Liver (tissue), 9 donors: ENCODE data around the gene KLF11. TPM values are rescaled to one million over a fixed set of nuclear protein-coding genes. Genes with fewer than 3 reads are reported as not detected.

Experiments
- DNase-seq: peaks from one replicate; pipeline ENCODE4 v3.0.0-alpha.2; 2017; ENCODE audit warnings: low spot score
- H3K27ac ChIP-seq, 2 donors: one replicate each; pipeline ENCODE4 v1.7.0; 2013; ENCODE audit warnings: inconsistent platforms in 2 of 2, low read length in 2 of 2, control low read depth in 1 of 2, low read depth in 1 of 2, mild to moderate bottlenecking in 1 of 2
- H3K27me3 ChIP-seq, 4 donors: one replicate each; pipeline versions ENCODE4 v1.6.1 to v1.7.0; 2013; ENCODE audit warnings: low read length in 3 of 4, inconsistent platforms in 1 of 4, mild to moderate bottlenecking in 1 of 4, moderate library complexity in 1 of 4; ENCODE audit not compliant: control insufficient read depth in 4 of 4, insufficient read depth in 4 of 4
- H3K36me3 ChIP-seq, 4 donors: one replicate each; pipeline versions ENCODE4 v1.6.1 to v1.7.0; 2013; ENCODE audit warnings: low read length in 3 of 4, mild to moderate bottlenecking in 3 of 4, low read depth in 1 of 4, moderate library complexity in 1 of 4; ENCODE audit not compliant: control insufficient read depth in 4 of 4, insufficient read depth in 3 of 4
- H3K4me1 ChIP-seq, 4 donors: one replicate each; pipeline versions ENCODE4 v1.6.1 to v1.7.0; 2013; ENCODE audit warnings: low read length in 3 of 4, mild to moderate bottlenecking in 3 of 4, moderate library complexity in 1 of 4; ENCODE audit not compliant: control insufficient read depth in 4 of 4, insufficient read depth in 4 of 4
- H3K4me3 ChIP-seq, 3 donors: one replicate each; pipeline versions ENCODE4 v1.6.1 to v1.7.0; 2013; ENCODE audit warnings: low read length in 3 of 3, control low read depth in 1 of 3, low read depth in 1 of 3, mild to moderate bottlenecking in 1 of 3
- H3K9ac ChIP-seq, 2 donors: one replicate each; pipeline ENCODE4 v1.7.0; 2013; ENCODE audit warnings: low read length in 2 of 2, mild to moderate bottlenecking in 2 of 2, moderate library complexity in 2 of 2, control low read depth in 1 of 2, low read depth in 1 of 2
- H3K9me3 ChIP-seq, 4 donors: one replicate each; pipeline versions ENCODE4 v1.6.1 to v1.7.0; 2013; ENCODE audit warnings: low read length in 3 of 4; ENCODE audit not compliant: control insufficient read depth in 4 of 4
- CTCF ChIP-seq: fragments of 150-350 bp; IDR thresholded peaks from 2 replicates; pipeline ENCODE4 v1.5.1; 2017; ENCODE audit warnings: improper control_type of control experiment, low read depth, low read length; ENCODE audit not compliant: missing input control
- EGR1 ChIP-seq, 2 donors: IDR thresholded peaks; 2 replicates each; pipeline ENCODE4 v1.6.1; 2016 to 2018; ENCODE audit warnings: antibody characterized with exemption in 2 of 2, low read depth in 2 of 2
- FOXA1 ChIP-seq: IDR thresholded peaks from 2 replicates; pipeline ENCODE4 v1.6.1; 2016; ENCODE audit warnings: antibody characterized with exemption
- FOXA2 ChIP-seq: IDR thresholded peaks from 2 replicates; pipeline ENCODE4 v1.6.1; 2016; ENCODE audit warnings: antibody characterized with exemption
- GABPA ChIP-seq, 2 donors: IDR thresholded peaks in 1 of 2; conservative IDR thresholded peaks in 1 of 2; 2 replicates each; pipeline ENCODE4 v1.6.1; 2016; ENCODE audit warnings: antibody characterized with exemption in 2 of 2, mild to moderate bottlenecking in 1 of 2, moderate library complexity in 1 of 2
- HNF4A ChIP-seq, 2 donors: conservative IDR thresholded peaks; 2 replicates each; pipeline ENCODE4 v1.6.1; 2016; ENCODE audit warnings: antibody characterized with exemption in 2 of 2, mild to moderate bottlenecking in 2 of 2
- HNF4G ChIP-seq: IDR thresholded peaks from 2 replicates; pipeline ENCODE4 v1.6.1; 2016; ENCODE audit warnings: antibody characterized with exemption
- JUND ChIP-seq, 2 donors: IDR thresholded peaks; 2 replicates each; pipeline ENCODE4 v1.6.1; 2016; ENCODE audit warnings: antibody characterized with exemption in 2 of 2
- NR2F2 ChIP-seq: IDR thresholded peaks from 2 replicates; pipeline ENCODE4 v1.6.1; 2016; ENCODE audit warnings: antibody characterized with exemption
- RAD21 ChIP-seq, 2 donors: IDR thresholded peaks; 2 replicates each; pipeline ENCODE4 v1.6.1; 2016; ENCODE audit warnings: antibody characterized with exemption in 2 of 2, mild to moderate bottlenecking in 2 of 2
- RXRA ChIP-seq, 2 donors: IDR thresholded peaks; 2 replicates each; pipeline ENCODE4 v1.6.1; 2017 to 2018; ENCODE audit warnings: antibody characterized with exemption in 2 of 2, mild to moderate bottlenecking in 1 of 2
- SP1 ChIP-seq: IDR thresholded peaks from 2 replicates; pipeline ENCODE4 v1.6.1; 2018; ENCODE audit warnings: antibody characterized with exemption, mild to moderate bottlenecking
- TAF1 ChIP-seq: conservative IDR thresholded peaks from 2 replicates; pipeline ENCODE4 v1.6.1; 2016; ENCODE audit warnings: antibody characterized with exemption, mild to moderate bottlenecking
- YY1 ChIP-seq: IDR thresholded peaks from 2 replicates; pipeline ENCODE4 v1.6.1; 2016; ENCODE audit warnings: antibody characterized with exemption, mild to moderate bottlenecking
- ZBTB33 ChIP-seq: IDR thresholded peaks from 2 replicates; pipeline ENCODE4 v1.6.1; 2016; ENCODE audit warnings: antibody characterized with exemption
- WGBS: extraction: QIAGEN DNeasy Blood & Tissue Kit; methylation state at CpG from one replicate; pipeline ENCODE4 v1.1.7; 2013; 5-methylcytosine and 5-hydroxymethylcytosine counted together
- polyA plus RNA-seq, 2 donors: library from polyadenylated mRNA; stranded (reverse) in 1 of 2; unstranded in 1 of 2; fragments of 200-250 nt in 1 of 2; fragments of >200 nt in 1 of 2; fragmentation: Nextera tagmentation in 1 of 2; extraction: Ambion mirVana in 1 of 2; gene quantifications; one replicate each; pipeline versions ENCODE4 v1.2.1 to v1.2.3, GENCODE V29; 2013 to 2015
- total RNA-seq, 2 donors: library from RNA; depleted of rRNA; stranded (reverse); fragments of >200 nt; gene quantifications; one replicate each; pipeline ENCODE4 v1.2.3, GENCODE V29; 2014
- TF ChIP-seq, protein P1 (sequence below): IDR thresholded peaks from 2 replicates; pipeline ENCODE4 v1.6.1; 2016; ENCODE audit warnings: antibody characterized with exemption
- TF ChIP-seq, protein P2 (sequence below): IDR thresholded peaks from 2 replicates; pipeline ENCODE4 v1.6.1; 2016; ENCODE audit warnings: antibody characterized with exemption, mild to moderate bottlenecking
- TF ChIP-seq, protein P3 (sequence below): IDR thresholded peaks from 2 replicates; pipeline ENCODE4 v1.6.1; 2016; ENCODE audit warnings: antibody characterized with exemption
- donor health status: healthy.
- donor health status: healthy.
- donor health status: healthy.
- donor health status: healthy.
- donor health status: healthy.

Gene KLF11
- total and polyA plus RNA-seq, 4 donors, result 10.5 to 43.0 (median 14.5) TPM

DNA sequence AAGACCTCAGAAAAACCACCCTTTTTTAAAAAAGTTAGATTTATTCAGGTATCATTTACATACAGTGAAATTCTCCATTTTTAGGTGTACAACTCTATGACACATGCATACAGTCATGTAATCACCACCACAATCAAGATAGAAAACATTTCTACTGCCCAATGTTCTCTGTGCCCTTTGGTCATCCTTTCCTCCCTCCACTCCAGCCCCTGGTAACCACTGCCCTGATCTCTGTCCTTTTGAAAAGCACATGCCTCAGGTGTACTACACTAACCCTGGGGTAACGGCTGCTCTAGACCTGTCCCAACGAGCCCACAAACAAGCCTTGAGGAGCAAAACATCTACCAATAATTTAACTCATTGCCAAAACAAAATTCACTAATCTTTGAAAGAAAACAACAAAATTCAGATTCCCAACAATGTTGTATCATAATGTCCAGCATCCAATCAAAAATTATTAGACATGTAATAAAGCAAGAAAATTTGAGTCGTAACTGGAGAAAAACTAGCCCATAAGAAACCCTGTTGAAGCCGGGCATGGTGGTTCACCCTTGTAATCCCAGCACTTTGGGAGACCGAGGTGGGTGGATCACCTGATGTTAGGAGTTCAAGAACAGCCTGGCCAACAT is 25.9 kb upstream of the KLF11 start (continued):
- TF ChIP-seq, protein P1, sequence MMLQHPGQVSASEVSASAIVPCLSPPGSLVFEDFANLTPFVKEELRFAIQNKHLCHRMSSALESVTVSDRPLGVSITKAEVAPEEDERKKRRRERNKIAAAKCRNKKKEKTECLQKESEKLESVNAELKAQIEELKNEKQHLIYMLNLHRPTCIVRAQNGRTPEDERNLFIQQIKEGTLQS, result no peak
- TF ChIP-seq HNF4G, result no peak
- no peak for TF ChIP-seq TAF1

DNA sequence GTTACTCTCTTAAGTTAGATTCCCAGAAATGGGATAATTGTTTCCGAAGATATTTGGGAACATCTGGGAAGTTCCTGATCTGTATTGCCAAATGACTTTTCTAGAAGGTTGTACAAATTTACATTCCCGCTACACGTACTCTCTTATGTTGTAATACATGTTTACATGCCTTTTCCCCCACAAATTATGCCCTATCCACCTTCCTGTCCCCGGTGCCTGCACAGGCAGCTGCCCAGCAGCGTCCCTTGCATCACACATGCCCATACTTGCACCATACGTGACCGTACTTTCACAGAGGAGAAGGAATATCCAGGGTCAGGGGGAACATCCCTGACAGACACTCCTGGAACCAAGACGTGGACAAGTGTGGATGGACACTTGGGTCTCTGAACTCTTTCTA is 24.2 kb upstream of the KLF11 start:
- no peaks in the 10 kb centered on the region for H3K9me3 ChIP-seq
- H3K27ac ChIP-seq, result peak overlapping the region; percentile 64 to 72
- H3K4me1 ChIP-seq, result peaks cover 14 to 35% (median 26%) of the 10 kb centered on the region in 4 donors
- no peak overlapping the region for H3K4me3 ChIP-seq
- no peak for DNase-seq
- TF ChIP-seq HNF4A (conservative IDR thresholded peaks at IDR 0.05), result peak; percentile 84 to 93
- peak; percentile 99 for TF ChIP-seq FOXA1
- TF ChIP-seq SP1, result peak; percentile 99
- peak; percentile 79 for TF ChIP-seq YY1
- peak; percentile 75 to 99 for TF ChIP-seq EGR1 (IDR thresholded peaks at IDR 0.05; ENCODE audit: low read depth in 2 of 2)
- TF ChIP-seq ZBTB33, result peak; percentile 96
- TF ChIP-seq FOXA2, result peak; percentile 99
- TF ChIP-seq, protein P2, sequence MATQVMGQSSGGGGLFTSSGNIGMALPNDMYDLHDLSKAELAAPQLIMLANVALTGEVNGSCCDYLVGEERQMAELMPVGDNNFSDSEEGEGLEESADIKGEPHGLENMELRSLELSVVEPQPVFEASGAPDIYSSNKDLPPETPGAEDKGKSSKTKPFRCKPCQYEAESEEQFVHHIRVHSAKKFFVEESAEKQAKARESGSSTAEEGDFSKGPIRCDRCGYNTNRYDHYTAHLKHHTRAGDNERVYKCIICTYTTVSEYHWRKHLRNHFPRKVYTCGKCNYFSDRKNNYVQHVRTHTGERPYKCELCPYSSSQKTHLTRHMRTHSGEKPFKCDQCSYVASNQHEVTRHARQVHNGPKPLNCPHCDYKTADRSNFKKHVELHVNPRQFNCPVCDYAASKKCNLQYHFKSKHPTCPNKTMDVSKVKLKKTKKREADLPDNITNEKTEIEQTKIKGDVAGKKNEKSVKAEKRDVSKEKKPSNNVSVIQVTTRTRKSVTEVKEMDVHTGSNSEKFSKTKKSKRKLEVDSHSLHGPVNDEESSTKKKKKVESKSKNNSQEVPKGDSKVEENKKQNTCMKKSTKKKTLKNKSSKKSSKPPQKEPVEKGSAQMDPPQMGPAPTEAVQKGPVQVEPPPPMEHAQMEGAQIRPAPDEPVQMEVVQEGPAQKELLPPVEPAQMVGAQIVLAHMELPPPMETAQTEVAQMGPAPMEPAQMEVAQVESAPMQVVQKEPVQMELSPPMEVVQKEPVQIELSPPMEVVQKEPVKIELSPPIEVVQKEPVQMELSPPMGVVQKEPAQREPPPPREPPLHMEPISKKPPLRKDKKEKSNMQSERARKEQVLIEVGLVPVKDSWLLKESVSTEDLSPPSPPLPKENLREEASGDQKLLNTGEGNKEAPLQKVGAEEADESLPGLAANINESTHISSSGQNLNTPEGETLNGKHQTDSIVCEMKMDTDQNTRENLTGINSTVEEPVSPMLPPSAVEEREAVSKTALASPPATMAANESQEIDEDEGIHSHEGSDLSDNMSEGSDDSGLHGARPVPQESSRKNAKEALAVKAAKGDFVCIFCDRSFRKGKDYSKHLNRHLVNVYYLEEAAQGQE, result peak; percentile 86
- no peak for TF ChIP-seq CTCF
- TF ChIP-seq, protein P1, result peak; percentile 93
- no peak for TF ChIP-seq HNF4G
- TF ChIP-seq RAD21 (IDR thresholded peaks at IDR 0.05), result peak in 1 of 2 donors; percentile 66
- TF ChIP-seq TAF1, result no peak
- peak; percentile 33 for TF ChIP-seq NR2F2
- TF ChIP-seq GABPA (IDR thresholded peaks at IDR 0.05 in 1 of 2, conservative IDR thresholded peaks at IDR 0.05 in 1 of 2), result peak in 1 of 2 donors; percentile 75
- TF ChIP-seq, protein P3, sequence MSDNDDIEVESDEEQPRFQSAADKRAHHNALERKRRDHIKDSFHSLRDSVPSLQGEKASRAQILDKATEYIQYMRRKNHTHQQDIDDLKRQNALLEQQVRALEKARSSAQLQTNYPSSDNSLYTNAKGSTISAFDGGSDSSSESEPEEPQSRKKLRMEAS, result peak; percentile 98
- TF ChIP-seq RXRA (IDR thresholded peaks at IDR 0.05), result peak; percentile 99 to 100
- TF ChIP-seq JUND (IDR thresholded peaks at IDR 0.05), result peak; percentile 84 to 91
- no peaks in the 10 kb centered on the region for H3K36me3 ChIP-seq
- no peak overlapping the region for H3K9ac ChIP-seq
- H3K27me3 ChIP-seq, result no peaks in the 10 kb centered on the region
- 30% methylated on average over 8 of the region's 8 CpGs for WGBS
